WTC11 (cell line): ENCODE measurements around the gene THRA.

Source experiments
- CTCF ChIP-seq: fragments of 200-600 bp; IDR thresholded peaks from 2 replicates; pipeline ENCODE4 v1.8.0; 2022; ENCODE audit warnings: antibody characterized with exemption
- NFYB ChIP-seq: sonication (generic); formaldehyde crosslinking; conservative IDR thresholded peaks from 2 replicates; pipeline ENCODE4 v1.8.0; 2022; ENCODE audit warnings: low read depth, missing genetic modification reagents
- TEAD4 ChIP-seq: sonication (generic); formaldehyde crosslinking; IDR thresholded peaks from 2 replicates; pipeline ENCODE4 v1.8.0; 2022; ENCODE audit warnings: mild to moderate bottlenecking, missing genetic modification reagents
- TP53 ChIP-seq: sonication (generic); formaldehyde crosslinking; IDR thresholded peaks from 2 replicates; pipeline ENCODE4 v1.8.1; 2023; ENCODE audit warnings: mild to moderate bottlenecking, missing genetic modification reagents
- ZBTB21 ChIP-seq: sonication (generic); formaldehyde crosslinking; IDR thresholded peaks from 2 replicates; pipeline ENCODE4 v1.8.1; 2023; ENCODE audit warnings: mild to moderate bottlenecking, missing genetic modification reagents, borderline replicate concordance

DNA sequence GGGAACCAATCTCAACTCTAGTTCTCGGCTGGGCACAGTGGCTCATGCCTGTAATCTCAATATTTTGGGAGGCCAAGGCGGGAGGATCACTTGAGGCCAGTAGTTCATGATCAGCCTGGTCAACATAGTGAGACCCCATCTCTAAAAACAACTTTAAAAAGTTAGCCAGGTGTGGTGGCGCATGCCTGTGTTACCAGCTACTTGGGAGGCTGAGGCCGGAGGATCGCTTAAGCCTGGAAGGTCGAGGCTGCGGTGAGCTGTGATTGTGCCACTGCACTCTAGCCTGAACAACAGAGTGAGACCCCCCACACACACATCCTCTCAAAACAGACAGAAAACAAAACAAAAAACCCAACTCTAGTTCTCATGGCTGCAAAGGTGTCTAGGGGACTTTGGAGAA is 4.9 kb downstream of the THRA start:
- no peak for TF ChIP-seq TEAD4
- no peak for TF ChIP-seq CTCF
- TF ChIP-seq NFYB: no peak
- TF ChIP-seq TP53 (CRISPR knock-in tag): no peak
- TF ChIP-seq ZBTB21 (CRISPR knock-in tag): no peak
